B cell (primary cell): ENCODE data around the gene SERTAD3.

ENCODE experiments used
- CTCF ChIP-seq: fragments of 200-600 bp; IDR thresholded peaks from one replicate; pipeline ENCODE4 v1.8.0; 2022; ENCODE audit warnings: antibody characterized with exemption, mild to moderate bottlenecking
- EZH2 ChIP-seq: IDR thresholded peaks from 2 replicates; pipeline ENCODE4 v1.6.1; 2012; ENCODE audit warnings: borderline replicate concordance, low read depth, mild to moderate bottlenecking, moderate library complexity, low read length; ENCODE audit not compliant: insufficient read depth, poor library complexity, severe bottlenecking

- TF ChIP-seq CTCF: no peak
- TF ChIP-seq EZH2: no peak
These were observed 41.9 kb upstream of the SERTAD3 start for GRCh38 chr19:40486017-40486416.
